Posterior vena cava (tissue), 2 donors: ENCODE results near the gene BHLHE41. TPM values are rescaled to one million over a fixed set of nuclear protein-coding genes. Genes with fewer than 3 reads are reported as not detected.

Experiments used
- DNase-seq: peaks from one replicate; pipeline ENCODE4 v3.0.0-alpha.2; 2020; ENCODE audit warnings: low spot score
- intact Hi-C, 2 donors: fragments of 100-400 bp; cut with DNase I; formaldehyde crosslinking; loops; one replicate each; pipeline versions ENCODE4 v1.14.1 to v1.14.2; 2022 to 2023
- total RNA-seq, 2 donors: library from RNA; stranded (reverse); fragmentation: NEBNext Ultra II Directional; extraction: Animal tissue kit (Norgen Biotek cat#: 25700); gene quantifications; one replicate each; pipeline ENCODE4 v1.2.1, GENCODE V29; 2021
- donor health status: DM: yes; HTN: yes; CAD: no.
- donor health status: DM: yes; HTN: yes; CAD: no.

BHLHE41 gene
- total RNA-seq, 2 donors from 2014 or later = 15.9 to 18.6 TPM

GRCh38 chr12:26096036-26096435 is 28.8 kb downstream of the BHLHE41 start:
- no peak for DNase-seq
- intact Hi-C loops = loop anchor here in 1 of 2 donors (10.0 kb wide), 1 partner anchor 559 kb away; no protein-coding TSS in a partner anchor

DNA sequence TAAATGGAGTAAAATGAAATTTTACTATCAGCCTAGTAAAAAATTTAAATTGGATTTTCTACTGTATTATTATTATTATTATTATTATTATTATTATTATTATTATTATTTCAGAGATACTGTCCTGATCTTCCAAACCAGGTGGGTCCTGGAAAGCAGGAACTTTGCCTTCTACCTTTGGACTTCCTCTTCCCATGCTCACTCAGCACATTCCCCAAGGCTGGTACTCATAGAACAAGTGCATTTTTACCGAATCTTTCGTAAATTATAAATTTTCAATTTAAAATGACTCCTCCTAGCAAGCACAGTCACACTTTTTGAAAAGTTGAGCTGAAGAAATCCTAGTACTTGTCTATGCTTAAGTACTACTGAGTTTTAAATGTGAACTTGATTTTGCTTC is 29.7 kb downstream of the BHLHE41 start:
- intact Hi-C loops = loop anchor here in 1 of 2 donors (10.0 kb wide), 1 partner anchor 560 kb away; no protein-coding TSS in a partner anchor
- DNase-seq = no peak

DNA sequence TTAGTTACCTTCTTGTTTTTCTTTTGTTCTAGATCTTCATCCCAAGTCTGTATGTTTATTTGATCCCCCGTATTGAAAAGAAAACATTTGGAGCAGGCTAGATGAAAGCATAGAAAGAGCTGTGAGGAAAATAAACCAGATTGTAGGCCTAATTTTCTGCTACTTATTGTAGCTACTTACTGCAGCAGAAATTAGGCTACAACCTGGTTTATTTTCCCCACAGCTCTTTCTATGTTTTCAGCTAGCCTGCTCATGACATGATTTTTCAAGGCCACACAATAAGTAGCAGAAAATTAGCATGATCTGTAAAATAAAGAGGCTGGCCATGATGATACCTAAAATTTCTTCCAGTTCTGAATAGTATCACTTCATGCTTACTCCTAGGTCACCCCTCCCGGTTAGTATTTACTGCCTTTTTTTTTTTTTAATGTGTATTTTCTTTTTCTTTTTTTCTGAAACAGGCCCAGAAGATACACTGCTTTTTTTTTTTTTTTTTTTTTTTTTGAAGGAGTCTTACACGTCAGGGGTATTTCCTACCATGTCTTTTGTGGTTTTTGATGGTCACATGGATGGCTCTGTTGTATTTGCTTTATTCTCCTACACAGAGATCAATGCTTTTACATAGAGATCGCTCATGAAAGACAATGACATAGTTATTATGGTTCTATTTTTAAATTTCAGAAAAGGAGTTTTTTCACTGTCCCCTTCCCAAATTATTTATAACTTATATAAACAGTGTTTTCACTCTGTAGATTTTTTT is 32.3 kb downstream of the BHLHE41 start:
- DNase-seq = no peak
- intact Hi-C loops = loop anchor here in 1 of 2 donors (10.0 kb wide), 1 partner anchor 562 kb away; no protein-coding TSS in a partner anchor

GRCh38 chr12:26091822-26092221 is 33.0 kb downstream of the BHLHE41 start:
- no peak for DNase-seq
- intact Hi-C loops = loop anchor here in 1 of 2 donors (10.0 kb wide), 1 partner anchor 563 kb away; no protein-coding TSS in a partner anchor

DNA sequence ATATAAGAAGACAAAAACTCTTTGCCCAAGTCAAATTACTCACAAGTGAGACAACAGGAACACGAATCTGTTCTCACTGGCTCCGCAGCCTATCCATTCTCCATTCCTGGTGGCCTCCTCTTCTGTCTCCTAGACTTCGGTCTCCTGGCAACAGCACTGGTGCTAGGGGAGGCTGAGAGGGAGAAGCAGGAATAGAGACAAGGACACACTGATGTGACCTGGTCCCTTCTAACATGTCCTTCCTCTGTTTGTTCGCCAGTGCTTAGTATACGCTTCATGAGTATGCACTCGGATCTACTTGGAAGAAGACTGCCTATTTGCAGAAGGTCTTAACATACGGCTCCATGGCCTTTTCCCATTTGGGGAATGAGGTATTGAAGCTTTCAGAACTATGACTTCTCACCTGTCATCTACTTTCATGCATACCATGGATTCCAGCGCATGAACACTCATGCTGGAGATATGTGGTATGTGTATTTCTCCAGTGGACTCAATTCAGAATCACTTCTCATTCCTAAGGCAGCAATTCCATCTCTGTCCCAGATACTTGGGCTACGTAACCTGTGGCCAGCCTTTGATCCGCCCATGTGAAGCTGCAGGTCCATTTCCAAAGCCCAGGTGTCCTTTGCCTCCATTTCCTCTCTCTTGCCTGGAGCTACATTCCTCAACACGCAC is 33.9 kb downstream of the BHLHE41 start:
- intact Hi-C loops = loop anchor here in 1 of 2 donors (10.0 kb wide), 1 partner anchor 564 kb away; no protein-coding TSS in a partner anchor
- no peak for DNase-seq

GRCh38 chr12:26088998-26089397 is 35.8 kb downstream of the BHLHE41 start:
- intact Hi-C loops = no loop called here
- no peak for DNase-seq

DNA sequence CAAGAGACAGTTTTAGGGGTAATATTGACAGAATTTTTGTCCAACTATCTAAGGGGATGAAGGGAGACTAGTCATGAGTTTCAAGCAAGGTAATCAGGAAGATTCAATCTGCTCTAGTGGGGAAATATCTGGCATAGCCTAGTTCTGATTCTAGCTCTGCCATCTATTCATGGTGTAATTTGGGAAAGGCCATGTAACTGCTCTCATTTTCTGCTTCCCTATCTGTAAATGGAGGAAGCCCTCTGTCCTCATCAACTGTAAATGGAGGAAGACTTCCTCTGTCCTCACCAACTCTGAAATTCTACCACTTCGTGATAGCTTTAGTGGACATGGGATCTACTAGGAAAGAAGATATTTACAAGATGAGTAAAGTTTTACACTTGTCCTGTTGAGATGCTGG is 37.9 kb downstream of the BHLHE41 start:
- intact Hi-C loops = no loop called here
- DNase-seq = no peak

DNA sequence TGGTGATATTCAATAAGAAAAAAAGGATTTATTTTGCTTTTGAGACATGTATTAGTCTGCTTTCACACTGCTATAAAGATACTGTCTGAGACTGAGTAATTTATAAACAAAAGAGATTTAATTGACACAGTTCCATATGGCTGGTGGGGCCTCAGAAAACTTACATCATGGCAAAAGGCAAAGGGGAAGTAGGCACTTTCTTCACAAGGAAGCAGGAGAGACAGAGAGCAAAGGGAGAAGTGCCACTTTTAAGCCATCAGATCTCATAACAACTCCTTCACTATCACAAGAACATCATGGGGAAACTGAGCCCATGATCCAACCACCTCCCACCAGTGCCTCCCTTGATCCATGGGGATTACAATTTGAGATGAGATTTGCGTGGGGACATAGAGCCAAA is 43.9 kb downstream of the BHLHE41 start:
- DNase-seq = no peak
- intact Hi-C loops = no loop called here

DNA sequence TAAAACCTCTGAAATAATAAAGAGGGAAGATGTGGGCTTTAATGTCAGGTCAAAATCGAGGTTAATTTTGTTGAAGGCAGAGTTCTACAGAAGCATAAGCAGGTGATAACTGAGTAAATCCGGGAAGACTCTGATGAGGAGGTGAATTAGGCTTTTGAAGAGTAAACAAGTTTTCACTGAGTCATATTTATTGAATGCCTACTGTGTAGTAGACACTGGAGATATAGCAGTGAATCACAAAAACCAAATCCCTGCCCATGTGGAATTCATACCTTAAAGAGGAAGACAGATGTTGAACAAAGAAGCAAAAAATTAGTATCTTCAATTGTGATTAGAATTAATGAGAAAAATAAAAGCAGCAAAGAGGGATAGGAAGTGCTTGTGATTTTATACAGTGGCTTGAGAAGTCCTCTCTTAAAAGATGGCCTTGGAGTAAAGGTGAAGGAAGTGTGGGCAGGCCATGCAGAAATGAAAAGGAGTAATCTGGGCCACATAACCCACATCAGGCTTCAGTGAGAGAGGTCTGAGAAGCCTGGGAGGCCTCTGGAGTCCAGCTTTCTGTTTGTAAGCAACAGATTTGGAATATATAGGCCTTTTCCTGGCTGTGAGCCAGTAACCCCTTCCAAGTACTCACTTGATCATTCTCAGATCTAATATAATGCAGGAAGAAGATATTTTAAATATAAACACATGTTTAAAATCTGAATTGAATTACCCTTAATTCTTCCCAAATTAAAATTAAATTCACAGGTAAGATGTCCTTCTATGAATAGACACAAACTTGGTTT is 46.7 kb downstream of the BHLHE41 start:
- DNase-seq = no peak
- intact Hi-C loops = no loop called here

Other genes starting within 250 kb of the BHLHE41 start
- 100 to 1,000 TPM in 1 of 2 donors, 10 to 100 TPM in 1; 74.5 to 113 TPM for gene RASSF8, start 166.4 kb downstream of the BHLHE41 start, total RNA-seq
- gene SSPN, start 70.5 kb upstream of the BHLHE41 start, total RNA-seq = 10 to 100 TPM; 47.4 to 65.4 TPM